K562 (cell line): ENCODE data around the gene MRPL2.

ENCODE experiments used
- MAFF ChIP-seq: IDR thresholded peaks from 2 replicates; pipeline ENCODE4 v1.6.1; 2012; ENCODE audit warnings: low read length, improper control_type of control experiment
- TEAD4 ChIP-seq, 2 experiments: sonication (generic) in 1 of 2; formaldehyde crosslinking in 1 of 2; IDR thresholded peaks; 2 replicates each; pipeline versions ENCODE4 v1.6.1 to v1.8.0; 2012 to 2022; ENCODE audit warnings: borderline replicate concordance in 1 of 2, inconsistent platforms in 1 of 2, low read length in 1 of 2, mild to moderate bottlenecking in 1 of 2, missing genetic modification reagents in 1 of 2
- ZNF318 ChIP-seq, 2 experiments: fragments of 450-650 bp; IDR thresholded peaks; 2 replicates each; pipeline ENCODE4 v1.6.1; 2016; ENCODE audit warnings: mild to moderate bottlenecking in 2 of 2, borderline replicate concordance in 1 of 2, low read depth in 1 of 2, moderate library complexity in 1 of 2

- TF ChIP-seq MAFF: no peak
- TF ChIP-seq ZNF318 (IDR thresholded peaks at IDR 0.05; ENCODE audit: borderline replicate concordance in 1 of 2, low read depth in 1 of 2): no peak
- no peak for TF ChIP-seq TEAD4 (IDR thresholded peaks at IDR 0.05; ENCODE audit: low read length)
- no peak for TF ChIP-seq TEAD4 (CRISPR knock-in tag; IDR thresholded peaks at IDR 0.05; ENCODE audit: borderline replicate concordance)
Observed at GRCh38 chr6:43014434-43014909, 44.8 kb downstream of the MRPL2 start.
